ENCODE data around the gene PXT1. TPM values are rescaled to one million over a fixed set of nuclear protein-coding genes. Genes with fewer than 3 reads are reported as not detected.

PXT1 gene, protein sequence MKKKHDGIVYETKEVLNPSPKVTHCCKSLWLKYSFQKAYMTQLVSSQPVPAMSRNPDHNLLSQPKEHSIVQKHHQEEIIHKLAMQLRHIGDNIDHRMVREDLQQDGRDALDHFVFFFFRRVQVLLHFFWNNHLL
- total RNA-seq = 0.09 TPM in 1 of 2 replicates, not detected in the other

GRCh38 chr6:36442671-36443470 is at the start of gene PXT1, which contains the start of gene KCTD20:
PXT1 (minus strand) TSS chr6:36442854; CDS start chr6:36426082, 16,772 bp downstream.
KCTD20 (plus strand) TSS chr6:36443000; CDS start chr6:36470098, 27,098 bp downstream.

GRCh38 chr6:36387440-36388303 is 55.0 kb downstream of the PXT1 start, which contains the start of gene ETV7:
ETV7 (minus strand) TSS chr6:36387669; CDS start chr6:36387541, 128 bp downstream.

Other genes with a start within 250 kb of the PXT1 start
- 8.7 and 15.6 TPM in 2 replicates for gene BRPF3, start 246.1 kb downstream of the PXT1 start, total RNA-seq
- gene PNPLA1, start 172.8 kb downstream of the PXT1 start, total RNA-seq = not detected in 2 replicates
- not detected in 2 replicates for gene BNIP5, start 106.0 kb downstream of the PXT1 start, total RNA-seq
- gene ETV7, start 55.2 kb downstream of the PXT1 start, total RNA-seq = 0.27 and 0.47 TPM in 2 replicates
- gene KCTD20, start 146 bp upstream of the PXT1 start, total RNA-seq = 60.0 and 74.5 TPM in 2 replicates
- gene STK38, start 104.6 kb upstream of the PXT1 start, total RNA-seq = 12.1 and 13.9 TPM in 2 replicates
- 221 and 299 TPM in 2 replicates for gene SRSF3, start 151.5 kb upstream of the PXT1 start, total RNA-seq
- 141 and 160 TPM in 2 replicates for gene CDKN1A, start 235.9 kb upstream of the PXT1 start, total RNA-seq

Measured in endothelial cell of coronary artery (primary cell).